HEK293 (cell line): Measurements from ENCODE around the gene TBC1D24.

Source experiments
- CTCF ChIP-seq: fragments of 450-650 bp; formaldehyde crosslinking; IDR thresholded peaks from 2 replicates; pipeline ENCODE4 v1.5.1; 2016; ENCODE audit warnings: missing biosample characterization, missing genetic modification characterization
- OVOL3 ChIP-seq: fragments of 450-650 bp; formaldehyde crosslinking; IDR thresholded peaks from 2 replicates; pipeline ENCODE4 v1.5.1; 2016; ENCODE audit warnings: missing biosample characterization, missing genetic modification characterization
- PRDM2 ChIP-seq: fragments of 450-650 bp; formaldehyde crosslinking; IDR thresholded peaks from 2 replicates; pipeline ENCODE4 v1.5.1; 2016; ENCODE audit warnings: missing biosample characterization, missing genetic modification characterization, borderline replicate concordance
- YY2 ChIP-seq: fragments of 450-650 bp; formaldehyde crosslinking; IDR thresholded peaks from 2 replicates; pipeline ENCODE4 v1.5.1; 2016; ENCODE audit warnings: missing biosample characterization, missing genetic modification characterization
- ZBTB1 ChIP-seq: fragments of 450-650 bp; formaldehyde crosslinking; IDR thresholded peaks from 2 replicates; pipeline ENCODE4 v1.5.1; 2016; ENCODE audit warnings: missing biosample characterization, missing genetic modification characterization
- ZBTB10 ChIP-seq: fragments of 450-650 bp; formaldehyde crosslinking; IDR thresholded peaks from 2 replicates; pipeline ENCODE4 v1.5.1; 2016; ENCODE audit warnings: missing biosample characterization, missing genetic modification characterization
- ZNF302 ChIP-seq: fragments of 450-650 bp; formaldehyde crosslinking; IDR thresholded peaks from 2 replicates; pipeline ENCODE4 v1.5.1; 2016; ENCODE audit warnings: missing biosample characterization, missing genetic modification characterization, low read depth
- ZNF585B ChIP-seq: fragments of 450-650 bp; formaldehyde crosslinking; IDR thresholded peaks from 2 replicates; pipeline ENCODE4 v1.5.1; 2016; ENCODE audit warnings: missing biosample characterization, missing genetic modification characterization
- ZNF624 ChIP-seq: fragments of 450-650 bp; formaldehyde crosslinking; IDR thresholded peaks from 2 replicates; pipeline ENCODE4 v1.5.1; 2017; ENCODE audit warnings: missing biosample characterization, missing genetic modification characterization
- ZNF707 ChIP-seq: fragments of 450-650 bp; formaldehyde crosslinking; IDR thresholded peaks from 2 replicates; pipeline ENCODE4 v1.5.1; 2016; ENCODE audit warnings: missing biosample characterization, missing genetic modification characterization
- ZSCAN18 ChIP-seq: fragments of 450-650 bp; formaldehyde crosslinking; IDR thresholded peaks from 2 replicates; pipeline ENCODE4 v1.5.1; 2016; ENCODE audit warnings: missing biosample characterization, missing genetic modification characterization

GRCh38 chr16:2456551-2457153, 18.3 kb upstream of the TBC1D24 start:
- TF ChIP-seq CTCF (tag by site-specific recombination) (no peak), ZBTB10 (tag by site-specific recombination) (no peak), YY2 (tag by site-specific recombination) (no peak), ZSCAN18 (no peak), OVOL3 (no peak), ZNF302 (no peak), ZNF585B (tag by site-specific recombination) (no peak), ZBTB1 (tag by site-specific recombination) (no peak), ZNF707 (no peak), ZNF624 (tag by site-specific recombination) (no peak), PRDM2 (tag by site-specific recombination) (no peak)
